Measurements from ENCODE around the gene DAZ4. TPM values are rescaled to one million over a fixed set of nuclear protein-coding genes. Genes with fewer than 3 reads are reported as not detected.
"Not testable (repeated sequence)": the region's sequence is repeated elsewhere in the genome, so short reads cannot be mapped to it uniquely, and the experiment has no call there.

DAZ4 gene, protein sequence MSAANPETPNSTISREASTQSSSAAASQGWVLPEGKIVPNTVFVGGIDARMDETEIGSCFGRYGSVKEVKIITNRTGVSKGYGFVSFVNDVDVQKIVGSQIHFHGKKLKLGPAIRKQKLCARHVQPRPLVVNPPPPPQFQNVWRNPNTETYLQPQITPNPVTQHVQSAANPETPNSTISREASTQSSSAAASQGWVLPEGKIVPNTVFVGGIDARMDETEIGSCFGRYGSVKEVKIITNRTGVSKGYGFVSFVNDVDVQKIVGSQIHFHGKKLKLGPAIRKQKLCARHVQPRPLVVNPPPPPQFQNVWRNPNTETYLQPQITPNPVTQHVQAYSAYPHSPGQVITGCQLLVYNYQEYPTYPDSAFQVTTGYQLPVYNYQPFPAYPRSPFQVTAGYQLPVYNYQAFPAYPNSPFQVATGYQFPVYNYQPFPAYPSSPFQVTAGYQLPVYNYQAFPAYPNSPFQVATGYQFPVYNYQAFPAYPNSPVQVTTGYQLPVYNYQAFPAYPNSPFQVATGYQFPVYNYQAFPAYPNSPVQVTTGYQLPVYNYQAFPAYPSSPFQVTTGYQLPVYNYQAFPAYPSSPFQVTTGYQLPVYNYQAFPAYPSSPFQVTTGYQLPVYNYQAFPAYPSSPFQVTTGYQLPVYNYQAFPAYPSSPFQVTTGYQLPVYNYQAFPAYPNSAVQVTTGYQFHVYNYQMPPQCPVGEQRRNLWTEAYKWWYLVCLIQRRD
- total RNA-seq, result not detected in 2 replicates

DNA sequence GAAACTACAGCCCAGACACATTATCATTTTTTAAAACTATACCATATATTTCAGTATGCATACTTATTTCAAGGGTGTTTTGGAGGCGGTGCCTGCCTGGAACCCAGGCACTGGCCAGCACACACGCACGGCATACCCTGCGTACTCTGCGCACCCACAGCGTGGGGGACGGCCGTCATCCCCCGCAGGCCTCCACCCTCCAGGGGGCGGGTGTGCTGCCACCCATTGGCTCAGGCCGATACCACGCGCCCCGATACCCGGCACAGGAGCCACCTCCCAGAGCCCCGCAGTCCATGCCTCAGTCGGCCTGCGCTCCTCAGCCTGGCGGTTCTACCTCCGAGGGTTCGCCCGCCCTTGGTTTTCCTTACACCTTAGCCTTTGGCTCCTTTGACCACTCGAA, at the start of gene DAZ4:
Gene DAZ4 (plus strand): TSS at position 301 of the 400 bp plus-strand sequence. CDS start 208 bp downstream, outside the sequence.
- H3K4me1 Mint-ChIP-seq; DNase-seq; H3K36me3 Mint-ChIP-seq (ENCODE audit: low read depth); H3K4me3 Mint-ChIP-seq; intact Hi-C loops (cut with micrococcal nuclease); H3K27me3 Mint-ChIP-seq; H3K9me3 Mint-ChIP-seq; H3K27ac Mint-ChIP-seq: not testable (repeated sequence)

DNA sequence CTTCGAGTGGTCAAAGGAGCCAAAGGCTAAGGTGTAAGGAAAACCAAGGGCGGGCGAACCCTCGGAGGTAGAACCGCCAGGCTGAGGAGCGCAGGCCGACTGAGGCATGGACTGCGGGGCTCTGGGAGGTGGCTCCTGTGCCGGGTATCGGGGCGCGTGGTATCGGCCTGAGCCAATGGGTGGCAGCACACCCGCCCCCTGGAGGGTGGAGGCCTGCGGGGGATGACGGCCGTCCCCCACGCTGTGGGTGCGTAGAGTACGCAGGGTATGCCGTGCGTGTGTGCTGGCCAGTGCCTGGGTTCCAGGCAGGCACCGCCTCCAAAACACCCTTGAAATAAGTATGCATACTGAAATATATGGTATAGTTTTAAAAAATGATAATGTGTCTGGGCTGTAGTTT, 20.4 kb upstream of the DAZ4 start, which contains the start of gene DAZ3:
Gene DAZ3 (minus strand): TSS at position 101 of the 400 bp plus-strand sequence. CDS start 208 bp downstream, outside the sequence.
- H3K27ac Mint-ChIP-seq; intact Hi-C loops (cut with micrococcal nuclease); DNase-seq; H3K36me3 Mint-ChIP-seq (ENCODE audit: low read depth); H3K4me1 Mint-ChIP-seq; H3K9me3 Mint-ChIP-seq; H3K27me3 Mint-ChIP-seq; H3K4me3 Mint-ChIP-seq: not testable (repeated sequence)

DNA sequence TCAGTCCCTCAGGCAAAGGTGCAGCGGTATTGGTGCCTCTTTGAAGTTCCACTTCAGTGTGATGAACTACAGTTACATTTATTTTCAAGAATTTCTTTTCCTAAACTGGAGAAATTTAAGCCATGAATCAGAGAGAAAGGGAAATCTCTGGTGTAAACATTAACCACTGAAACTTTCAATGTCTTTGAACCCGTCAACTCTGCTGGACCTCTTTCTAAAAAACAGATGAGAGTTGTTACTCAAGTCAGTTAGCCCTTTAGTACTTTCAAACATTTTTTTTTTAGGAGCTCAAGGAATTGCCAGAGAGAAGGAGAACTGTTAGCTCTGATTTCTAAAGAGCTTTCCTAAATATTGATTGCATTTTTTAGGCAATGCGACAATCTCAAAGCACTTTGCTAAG, 11.9 kb upstream of the DAZ4 start:
- H3K27ac Mint-ChIP-seq, H3K4me3 Mint-ChIP-seq: not testable (repeated sequence)

DNA sequence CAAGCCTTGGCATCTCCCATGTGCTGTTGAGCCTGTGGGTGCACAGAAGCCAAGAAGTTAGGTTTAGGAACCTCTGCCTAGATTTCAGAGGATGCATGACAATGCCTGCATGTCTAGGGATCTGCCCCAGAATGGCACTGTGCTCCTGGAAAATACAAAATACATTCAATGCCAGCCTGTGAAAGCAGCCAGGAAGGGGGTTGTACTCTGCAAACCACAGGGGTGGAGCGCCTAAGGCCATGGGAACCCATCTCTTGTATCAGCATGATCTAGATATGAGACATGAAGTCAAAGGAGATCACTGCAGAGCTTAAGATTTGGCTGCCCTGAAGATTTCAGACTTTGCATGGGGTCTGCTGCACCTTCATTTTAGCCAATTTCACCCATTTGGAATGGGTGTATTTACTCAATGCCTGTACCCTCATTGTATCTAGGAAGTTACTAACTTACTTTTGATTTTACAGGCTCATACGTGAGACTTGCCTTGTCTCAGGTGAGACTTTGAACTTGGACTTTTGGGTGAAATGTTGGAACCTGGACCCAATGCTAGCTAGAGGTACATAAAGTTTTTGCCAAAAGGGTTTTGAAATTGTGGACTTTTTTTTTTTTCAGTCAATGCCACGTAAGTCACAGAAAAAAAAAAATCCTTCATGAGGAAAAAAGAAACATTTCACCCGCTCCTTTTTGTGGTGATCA, 9.4 kb upstream of the DAZ4 start:
- H3K27ac Mint-ChIP-seq; H3K9me3 Mint-ChIP-seq; intact Hi-C loops (cut with micrococcal nuclease); DNase-seq; H3K4me3 Mint-ChIP-seq; H3K4me1 Mint-ChIP-seq; H3K36me3 Mint-ChIP-seq (ENCODE audit: low read depth); H3K27me3 Mint-ChIP-seq: not testable (repeated sequence)

More for the DNA sequence above, 11.9 kb upstream of the DAZ4 start:
- H3K27me3 Mint-ChIP-seq; H3K9me3 Mint-ChIP-seq; intact Hi-C loops (cut with micrococcal nuclease); DNase-seq; H3K36me3 Mint-ChIP-seq (ENCODE audit: low read depth); H3K4me1 Mint-ChIP-seq: not testable (repeated sequence)

DNA sequence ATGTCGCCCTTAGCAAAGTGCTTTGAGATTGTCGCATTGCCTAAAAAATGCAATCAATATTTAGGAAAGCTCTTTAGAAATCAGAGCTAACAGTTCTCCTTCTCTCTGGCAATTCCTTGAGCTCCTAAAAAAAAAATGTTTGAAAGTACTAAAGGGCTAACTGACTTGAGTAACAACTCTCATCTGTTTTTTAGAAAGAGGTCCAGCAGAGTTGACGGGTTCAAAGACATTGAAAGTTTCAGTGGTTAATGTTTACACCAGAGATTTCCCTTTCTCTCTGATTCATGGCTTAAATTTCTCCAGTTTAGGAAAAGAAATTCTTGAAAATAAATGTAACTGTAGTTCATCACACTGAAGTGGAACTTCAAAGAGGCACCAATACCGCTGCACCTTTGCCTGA, 8.7 kb upstream of the DAZ4 start:
- H3K36me3 Mint-ChIP-seq (ENCODE audit: low read depth); H3K4me1 Mint-ChIP-seq; H3K27ac Mint-ChIP-seq; H3K27me3 Mint-ChIP-seq; intact Hi-C loops (cut with micrococcal nuclease); DNase-seq; H3K4me3 Mint-ChIP-seq; H3K9me3 Mint-ChIP-seq: not testable (repeated sequence)

Other genes with a start within 250 kb of the DAZ4 start
- gene BPY2B, start 215.9 kb upstream of the DAZ4 start, total RNA-seq, result not detected in 2 replicates
- not detected in 2 replicates for gene DAZ3, start 20.5 kb upstream of the DAZ4 start, total RNA-seq
- not detected in 2 replicates for gene BPY2C, start 218.2 kb downstream of the DAZ4 start, total RNA-seq

Data from activated CD4-positive, alpha-beta T cell treated with anti-CD3 and anti-CD28 coated beads, Interleukin-2, amount 10 ng/mL, durations not matched to agents 24 days and 14 days (primary cell).